GM21576 (cell line): Measurements from ENCODE around the gene CTNNA3.

ENCODE experiments used
- ATAC-seq: cut with Tn5 transposase; IDR thresholded peaks from one replicate; pipeline ENCODE4 v1.9.1; 2021; ENCODE audit warnings: mild to moderate bottlenecking, moderate library complexity; ENCODE audit not compliant: unreplicated experiment

The CTNNA3 gene

DNA sequence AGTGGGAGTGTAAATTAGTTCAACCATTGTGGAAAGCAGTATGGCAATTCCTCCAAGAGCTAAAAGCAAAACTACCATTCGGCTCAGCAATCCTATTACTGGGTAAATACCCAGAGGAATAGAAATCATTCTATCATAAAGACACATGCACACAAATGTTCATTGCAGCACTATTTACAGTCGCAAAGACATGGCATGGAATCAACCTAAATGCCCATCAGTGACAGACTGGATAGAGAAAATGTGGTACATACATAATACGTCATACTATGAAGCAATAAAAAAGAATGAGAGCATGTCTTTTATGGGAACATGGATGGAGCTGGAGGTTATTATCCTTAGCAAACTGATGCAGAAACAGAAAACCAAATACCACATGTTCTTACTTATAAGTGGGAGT, 1646.7 kb downstream of the CTNNA3 start:
- no peak for ATAC-seq

DNA sequence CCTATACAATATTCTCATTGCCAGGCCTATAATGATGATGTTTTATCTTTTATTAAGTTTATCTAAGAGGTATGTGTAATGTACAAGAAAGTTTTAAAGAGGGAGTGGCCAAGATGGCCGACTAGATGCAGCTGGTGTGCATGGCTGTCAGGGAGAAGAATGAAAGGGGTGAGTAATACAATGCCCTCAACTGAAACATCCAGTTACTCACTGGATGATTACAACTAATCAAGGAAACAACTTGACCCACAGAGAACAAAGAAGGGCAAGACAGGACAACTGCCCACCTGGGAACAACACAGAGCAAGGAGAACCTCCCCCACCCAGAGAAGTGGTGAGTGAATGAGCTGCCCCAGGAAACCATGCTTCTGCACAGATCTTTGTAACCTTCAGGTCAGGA, 1650.1 kb downstream of the CTNNA3 start:
- ATAC-seq = no peak

DNA sequence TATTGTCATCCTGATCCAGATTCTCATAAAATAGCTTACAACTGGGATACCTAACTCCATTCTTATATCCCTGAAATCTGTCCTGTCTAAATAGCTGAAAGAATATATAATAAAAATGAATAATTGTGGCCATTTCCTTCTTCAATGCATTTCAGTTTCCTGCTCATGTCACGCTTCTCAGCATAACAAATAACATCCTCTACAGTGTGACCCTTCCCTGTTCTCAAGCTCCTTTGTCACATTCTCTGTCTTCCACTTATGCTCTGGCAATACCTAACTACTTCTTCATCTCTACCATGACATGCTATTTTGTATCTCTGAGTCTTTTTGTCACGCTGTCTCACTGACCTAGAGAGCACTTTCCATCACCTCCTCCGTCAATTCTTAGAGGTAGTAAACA, 1654.2 kb downstream of the CTNNA3 start:
- no peak for ATAC-seq

DNA sequence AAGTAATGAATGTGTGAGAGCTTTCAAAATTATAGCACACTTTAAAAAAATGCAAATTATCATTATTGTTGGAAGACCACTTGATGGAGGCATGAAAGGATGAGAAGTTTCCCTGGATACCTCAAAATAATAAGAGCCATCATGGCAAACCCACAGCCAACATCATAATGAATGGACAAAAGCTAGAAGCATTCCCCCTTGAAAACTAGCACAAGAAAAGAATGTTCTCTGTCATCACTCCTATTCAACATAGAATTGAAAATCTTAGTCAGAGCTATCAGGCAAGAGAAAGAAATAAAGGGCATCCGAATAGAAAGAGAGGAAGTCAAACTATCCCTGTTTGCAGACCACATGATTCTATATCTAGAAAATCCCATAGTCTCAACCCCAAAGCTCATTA, 1657.4 kb downstream of the CTNNA3 start:
- no peak for ATAC-seq

DNA sequence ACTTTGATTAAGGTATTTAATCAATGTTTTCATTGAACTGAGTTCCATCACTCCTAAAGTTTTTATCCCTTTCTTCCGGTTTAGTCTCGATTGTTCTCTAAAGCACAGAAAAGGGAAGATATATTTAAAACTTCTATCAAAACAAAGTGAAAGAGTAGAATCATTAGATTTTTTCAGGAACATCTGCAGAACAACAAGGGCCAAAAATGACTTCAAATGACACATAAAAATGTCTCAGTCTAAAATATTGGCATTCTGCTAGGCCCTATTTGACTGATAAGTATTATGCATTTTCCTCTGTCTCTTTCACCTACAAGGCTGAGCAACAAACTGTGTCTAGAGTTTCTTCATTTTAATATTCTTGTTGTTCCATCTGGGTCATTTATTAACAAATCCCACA, 1669.7 kb downstream of the CTNNA3 start:
- ATAC-seq = no peak

DNA sequence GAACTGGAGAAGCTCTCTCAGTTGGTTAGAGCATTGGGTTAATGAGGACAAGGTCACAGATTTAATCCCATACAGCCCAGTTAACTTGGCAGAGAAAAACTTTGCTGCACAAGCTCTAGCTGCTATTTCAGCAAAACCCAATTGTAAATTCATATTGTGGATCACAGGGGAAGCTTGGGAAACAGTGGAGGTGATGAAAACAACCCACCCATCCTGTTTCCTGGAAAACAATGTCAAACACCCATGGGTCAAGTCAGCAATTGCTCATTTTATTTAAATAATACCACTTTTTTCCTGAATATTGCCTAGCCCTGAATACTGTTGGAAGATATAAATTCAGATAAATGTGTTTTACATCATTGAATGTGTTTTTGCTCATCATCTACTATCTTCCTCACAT, 1670.8 kb downstream of the CTNNA3 start:
- ATAC-seq = no peak

DNA sequence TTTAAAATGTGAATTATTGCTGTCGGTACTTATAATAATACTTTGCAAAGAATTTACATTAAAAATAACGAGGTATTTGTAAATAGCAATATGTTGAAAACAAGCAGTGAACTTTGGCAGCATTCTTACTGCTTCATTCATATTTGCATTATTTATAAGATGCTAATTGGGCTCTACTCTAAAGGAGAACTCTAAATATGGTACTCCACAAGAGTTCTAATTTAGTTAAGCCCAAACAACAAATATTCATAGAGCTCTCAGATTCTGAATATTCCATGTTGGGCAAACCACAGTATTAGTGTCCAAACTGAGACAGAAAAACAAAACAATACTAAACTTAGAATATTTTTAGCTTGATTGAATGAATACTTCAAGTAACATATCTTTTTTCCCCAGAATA, 1674.6 kb downstream of the CTNNA3 start:
- ATAC-seq = no peak

DNA sequence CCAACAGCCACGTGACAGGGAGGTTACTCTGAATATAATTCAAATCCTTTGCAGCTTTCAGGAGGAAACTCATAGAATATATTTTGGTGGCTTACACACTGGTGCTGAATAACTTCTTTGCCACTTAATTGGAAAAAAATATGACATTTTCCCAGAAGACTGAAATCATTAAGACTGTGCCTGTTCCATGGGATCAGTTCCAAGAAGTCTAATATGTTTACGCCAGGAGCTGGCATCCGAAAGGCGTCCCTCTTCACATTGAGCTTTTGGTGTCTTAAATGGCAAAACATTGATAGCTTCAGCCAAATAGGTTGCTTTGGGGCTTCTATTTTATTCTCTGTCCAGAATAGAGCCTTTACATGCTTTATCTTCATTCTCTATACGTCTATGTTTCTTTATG, 1687.8 kb downstream of the CTNNA3 start:
- ATAC-seq = no peak

DNA sequence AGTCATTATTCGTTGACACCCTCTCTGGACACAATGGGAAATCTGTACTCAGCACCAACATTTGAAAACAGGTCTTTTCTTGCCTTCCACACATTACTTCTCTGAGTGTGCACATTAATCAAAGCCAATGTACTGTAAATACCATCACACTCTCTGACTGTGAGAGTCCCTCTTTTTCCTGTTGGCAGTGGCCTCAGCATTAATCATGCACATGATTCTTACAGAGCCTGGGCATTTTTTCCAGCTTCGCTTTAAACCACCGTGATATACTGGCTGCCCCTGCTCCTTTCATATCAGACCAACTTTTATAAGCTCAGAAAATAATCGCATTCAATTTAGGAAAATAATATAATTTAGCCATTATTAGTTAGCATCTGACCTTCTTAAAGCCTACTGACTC, 1689.6 kb downstream of the CTNNA3 start:
- ATAC-seq = no peak

DNA sequence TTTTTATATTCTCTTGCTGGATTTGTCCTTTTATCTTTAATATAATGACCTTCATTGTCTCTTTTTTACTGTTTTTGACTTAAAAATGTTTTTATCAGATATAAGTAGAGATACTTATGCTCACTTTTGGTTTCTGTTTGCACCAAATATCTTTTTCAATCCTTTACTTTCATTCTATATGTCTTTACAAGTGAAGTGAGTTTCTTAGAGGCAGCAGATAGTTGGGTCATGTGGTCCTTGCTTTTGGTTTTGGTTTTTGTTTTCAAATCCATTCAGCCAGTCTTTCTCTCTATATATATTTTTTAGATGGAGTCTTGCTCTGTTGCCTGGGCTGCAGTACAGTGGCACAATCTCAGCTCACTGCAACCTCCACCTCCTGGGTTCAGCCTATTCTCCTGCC, 1702.5 kb downstream of the CTNNA3 start:
- ATAC-seq = no peak

DNA sequence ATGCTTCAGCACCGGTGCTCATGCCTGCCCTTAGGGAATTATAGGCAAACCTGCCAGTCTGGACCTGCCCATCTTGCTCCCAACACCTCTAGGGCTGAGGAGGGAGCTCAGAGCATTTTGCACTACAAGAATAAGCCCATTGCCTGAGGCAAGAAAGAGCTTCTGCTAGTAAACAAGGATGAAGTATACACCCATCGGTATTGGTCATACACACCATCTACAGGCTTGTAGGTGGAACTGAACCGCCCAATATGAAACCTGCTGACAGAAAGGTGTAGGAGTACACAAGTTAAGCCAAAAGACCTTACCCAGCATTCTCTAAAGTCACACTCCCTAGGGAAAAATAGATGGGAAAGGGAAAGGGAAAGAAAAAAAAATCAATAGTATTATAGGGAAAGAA, 1727.1 kb downstream of the CTNNA3 start:
- no peak for ATAC-seq

DNA sequence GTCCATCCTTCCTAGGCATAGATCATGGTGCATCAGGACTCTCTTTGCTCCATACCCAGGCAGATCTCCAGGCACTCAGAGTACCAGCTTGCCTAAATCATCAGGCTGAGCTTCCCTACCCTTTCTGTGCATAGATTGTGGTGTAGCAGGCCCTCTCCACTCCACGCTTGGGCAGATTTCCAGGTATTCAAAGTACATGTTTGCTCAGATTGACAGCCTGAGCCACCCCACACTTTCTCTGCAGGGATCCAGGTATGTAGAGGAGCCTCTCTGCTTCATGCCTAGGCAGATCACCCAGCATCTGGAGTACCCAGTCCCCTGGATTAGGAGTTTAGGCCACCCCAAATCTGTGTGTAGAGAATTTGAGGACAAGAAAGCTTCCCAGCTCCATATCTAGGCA, 1727.6 kb downstream of the CTNNA3 start:
- no peak for ATAC-seq

DNA sequence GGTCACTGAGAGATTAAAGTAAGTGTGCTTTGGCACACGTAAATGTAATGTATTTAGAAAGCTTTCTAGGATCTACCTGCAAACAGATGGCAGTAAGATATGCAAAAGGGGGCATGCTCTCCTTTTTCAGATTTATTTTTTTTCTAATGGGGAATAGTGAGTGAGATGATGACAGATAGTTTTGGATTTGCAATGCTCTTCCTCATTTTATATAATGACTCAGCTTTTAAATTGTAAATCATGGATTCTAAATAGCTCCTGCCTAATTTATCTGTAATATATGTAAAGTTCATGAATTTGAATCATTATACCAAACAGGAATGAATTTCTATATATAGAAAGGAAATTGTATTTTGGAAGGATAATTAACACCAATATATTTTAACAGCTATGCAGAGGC, 1731.8 kb downstream of the CTNNA3 start:
- ATAC-seq = no peak

DNA sequence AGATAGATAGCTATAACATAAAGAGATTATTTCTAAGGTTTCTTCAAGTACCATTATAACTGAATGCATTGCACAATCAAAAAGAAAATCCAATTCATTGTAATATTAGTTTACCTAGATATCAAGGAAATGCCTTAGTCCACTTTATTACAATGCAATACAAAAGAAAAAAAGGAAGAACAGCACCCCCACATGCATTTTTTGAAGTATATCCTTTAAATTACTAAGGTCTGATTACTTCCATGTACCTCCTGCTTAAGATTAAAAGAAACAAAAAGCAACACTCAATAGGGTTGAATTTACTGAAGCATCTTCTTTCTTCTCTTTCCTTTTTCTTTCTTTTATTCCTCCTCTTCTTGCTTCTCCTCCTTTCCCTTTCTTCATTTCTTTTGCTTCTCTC, 1743.9 kb downstream of the CTNNA3 start:
- ATAC-seq = no peak

DNA sequence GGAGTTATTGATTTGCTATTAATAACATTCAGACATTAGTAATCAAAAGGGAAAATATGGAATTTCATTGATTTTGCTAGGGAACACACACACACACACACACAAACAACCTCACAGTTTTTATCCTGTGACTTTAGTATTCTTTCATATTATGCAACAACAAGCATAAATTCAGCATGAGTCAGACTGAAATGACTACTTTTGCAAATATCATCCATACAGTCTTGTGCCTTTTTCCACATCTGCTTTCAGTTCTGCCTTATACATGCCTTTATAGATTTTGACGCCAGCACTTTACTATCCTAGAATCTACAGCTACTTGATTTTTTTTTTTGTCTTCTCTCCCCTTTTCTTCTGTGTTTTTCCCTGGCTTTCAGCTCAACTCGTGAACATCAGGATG, 1745.9 kb downstream of the CTNNA3 start:
- no peak for ATAC-seq

DNA sequence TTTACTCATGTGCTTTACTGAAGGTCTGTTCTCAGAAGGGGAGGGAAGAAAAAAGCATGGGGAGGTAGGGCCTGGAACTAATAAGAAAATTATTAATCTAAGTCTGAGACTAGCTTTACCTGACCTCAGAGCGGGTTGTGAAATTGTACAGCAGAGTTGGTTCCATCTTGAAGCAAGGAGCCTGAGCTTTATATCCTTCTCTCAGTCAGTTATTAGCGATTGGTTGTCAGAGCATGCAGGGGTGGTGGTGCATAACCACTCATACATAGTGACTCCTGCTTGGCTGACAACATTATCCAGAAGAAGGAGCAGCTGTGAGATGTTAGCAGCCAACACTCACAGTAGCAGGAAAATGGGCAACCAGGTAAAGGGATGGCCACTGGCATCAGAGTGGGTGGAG, 1746.5 kb downstream of the CTNNA3 start:
- no peak for ATAC-seq

DNA sequence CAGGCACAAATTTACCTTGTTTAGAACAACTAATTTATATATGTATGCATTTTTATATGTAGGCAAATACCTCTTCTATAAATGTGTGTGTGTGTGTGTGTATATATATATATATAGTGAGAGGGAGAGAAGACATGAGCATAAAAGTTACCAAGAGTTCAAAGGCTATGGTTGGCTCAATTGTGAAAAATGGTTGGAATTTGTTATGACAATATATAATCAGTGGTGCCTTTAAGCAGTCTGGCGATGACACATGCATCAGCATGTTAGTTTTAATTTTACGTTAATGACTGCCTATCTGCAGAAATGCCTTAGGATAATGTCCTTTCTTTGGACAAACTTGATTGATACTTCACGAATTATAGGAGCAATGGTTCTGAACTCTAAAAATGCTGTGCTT, 1750.9 kb downstream of the CTNNA3 start:
- no peak for ATAC-seq

DNA sequence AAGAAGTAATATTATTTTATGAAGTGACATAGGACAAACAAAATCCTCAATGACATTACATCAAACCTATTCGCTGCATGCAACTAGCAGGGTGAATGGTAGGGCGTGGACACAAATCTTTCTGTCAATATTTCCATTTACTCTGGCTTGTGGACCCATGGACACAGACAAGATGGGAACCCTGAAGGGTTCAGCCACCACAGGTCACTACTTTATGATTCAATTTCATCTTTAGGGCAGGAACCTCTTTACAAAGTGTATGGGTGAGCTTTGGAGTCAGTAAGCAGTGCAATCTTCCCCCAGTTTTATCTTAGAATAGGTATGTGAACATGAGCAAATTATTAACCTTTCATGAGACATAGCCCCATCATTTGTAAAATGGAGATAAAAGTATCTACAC, 1752.5 kb downstream of the CTNNA3 start:
- no peak for ATAC-seq

DNA sequence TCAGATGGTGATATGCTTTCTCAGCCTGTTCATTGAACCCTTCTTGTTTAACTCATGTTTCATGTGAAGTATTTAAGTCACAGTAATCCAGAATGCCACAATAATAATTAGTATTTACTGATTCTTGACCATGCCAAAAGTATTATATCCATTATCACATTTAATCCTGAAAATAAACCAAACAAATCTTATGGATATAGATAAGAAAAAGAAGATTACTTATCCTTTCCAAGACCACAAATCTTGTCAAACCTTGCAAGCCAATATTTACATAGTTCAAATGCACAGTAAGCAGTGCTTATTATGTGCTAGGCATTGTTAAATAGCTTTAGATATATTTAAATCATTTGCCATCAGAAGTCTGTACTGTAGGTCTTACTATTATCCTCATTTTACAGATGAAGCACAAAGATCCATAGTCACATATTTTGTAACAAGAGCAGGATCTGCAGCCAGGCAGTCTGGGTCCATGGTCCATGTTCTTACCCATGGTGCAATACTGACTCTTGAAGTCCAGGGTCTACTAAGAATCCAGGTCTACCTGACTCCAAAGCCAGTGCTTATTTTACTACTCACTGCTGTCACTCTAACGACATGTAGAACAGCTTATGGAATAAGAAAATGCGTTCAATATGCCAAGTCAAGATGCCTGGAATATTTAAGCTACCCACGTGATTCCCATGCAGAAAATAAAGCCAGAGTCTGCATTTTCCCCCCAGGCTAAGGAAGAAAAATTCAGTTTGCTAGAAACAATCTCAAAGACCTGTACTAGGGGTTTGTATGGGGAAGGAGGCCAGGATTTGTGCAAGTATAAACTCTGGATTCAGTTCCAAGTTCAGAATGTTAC, 1755.0 kb downstream of the CTNNA3 start:
- no peak for ATAC-seq

DNA sequence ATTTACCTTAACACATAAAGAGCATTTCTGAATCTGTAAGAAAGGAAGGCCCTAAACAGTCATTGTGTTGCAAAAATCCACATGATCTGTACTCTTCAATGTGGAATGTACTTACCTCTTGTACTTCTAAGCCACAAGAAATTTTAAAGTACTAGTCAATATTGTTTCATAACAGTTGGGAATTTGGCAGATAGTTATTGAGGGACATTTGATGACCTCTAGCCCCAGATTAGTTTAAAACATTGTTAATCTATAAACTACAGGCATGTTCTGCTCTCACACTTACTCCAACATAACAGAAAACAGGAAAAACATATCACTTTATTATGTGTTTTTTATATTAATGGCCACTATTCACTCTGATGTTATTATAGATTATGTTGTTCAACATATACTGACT, 1755.9 kb downstream of the CTNNA3 start:
- no peak for ATAC-seq

DNA sequence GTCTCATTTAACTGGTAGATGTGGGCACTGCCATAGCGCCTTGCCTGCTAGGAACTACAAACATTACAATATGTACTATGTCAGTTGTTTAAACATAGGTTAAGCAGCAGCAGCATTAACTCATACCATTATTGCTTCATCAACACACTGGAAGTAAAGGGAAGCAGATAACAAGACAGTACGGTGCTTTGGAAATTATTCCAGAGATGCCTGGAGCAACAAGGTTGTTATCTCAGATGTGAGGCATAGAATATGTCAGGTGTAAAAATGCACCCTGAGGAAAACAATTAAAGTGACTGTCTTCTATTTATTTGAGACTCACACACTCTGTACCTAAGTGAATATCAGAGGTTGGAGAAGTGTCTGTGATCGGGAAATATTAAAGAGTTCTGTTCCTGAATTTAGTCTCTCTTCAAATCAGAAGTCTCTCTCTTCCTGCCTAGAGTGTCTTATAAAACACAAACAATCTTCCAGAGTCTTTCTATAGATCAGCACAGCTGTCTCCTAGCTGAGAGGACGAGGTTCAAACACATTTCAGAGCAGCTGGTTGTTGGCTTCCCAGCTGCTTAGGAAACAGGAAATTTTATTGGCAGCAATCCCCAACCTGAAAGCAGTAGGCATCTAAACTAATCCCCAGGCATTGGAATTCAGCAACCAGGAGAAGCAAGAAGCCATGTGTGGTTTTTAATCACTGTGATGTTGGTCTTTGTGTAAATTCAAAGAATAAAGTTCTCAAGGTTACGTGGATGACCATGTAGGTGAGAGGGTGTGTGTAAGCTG, 1764.5 kb downstream of the CTNNA3 start:
- no peak for ATAC-seq

DNA sequence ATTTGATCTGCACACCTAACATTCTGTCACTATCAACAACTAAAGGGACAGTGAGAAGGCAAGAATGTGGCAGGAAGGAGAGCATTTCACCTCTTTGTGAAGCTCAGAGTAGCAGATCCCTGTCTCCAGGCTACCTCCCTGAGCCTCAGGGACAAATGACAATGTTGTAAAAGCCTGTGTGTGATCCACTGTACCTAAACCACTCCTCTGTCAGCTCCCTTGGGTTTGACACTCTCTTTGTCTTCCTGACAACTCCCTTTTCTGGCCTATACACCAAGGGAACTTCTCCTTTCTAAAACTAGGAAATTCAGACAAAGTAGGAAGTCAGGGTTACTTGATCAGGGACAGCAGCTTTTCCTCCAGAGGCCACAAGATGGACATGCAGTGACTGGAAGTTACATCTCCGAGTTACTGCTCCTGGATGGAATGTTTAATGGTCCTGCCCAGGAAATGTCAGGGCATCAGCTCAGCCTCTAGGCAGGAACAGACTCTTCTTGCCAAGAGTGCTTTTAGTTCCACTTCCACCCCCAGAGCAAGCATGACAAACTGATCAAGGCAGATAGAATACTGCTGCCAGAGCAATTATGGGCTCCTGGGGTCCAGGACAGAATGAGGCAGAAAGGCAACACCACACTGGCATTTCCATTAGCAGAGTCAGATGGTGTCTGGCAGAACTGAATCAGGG, 1784.7 kb downstream of the CTNNA3 start:
- ATAC-seq = no peak
